HG03064 (cell line): Measurements from ENCODE around the gene FAM81A.

Experiments used
- ATAC-seq: cut with Tn5 transposase; IDR thresholded peaks from one replicate; pipeline ENCODE4 v1.9.1; 2021; ENCODE audit warnings: low read depth; ENCODE audit not compliant: unreplicated experiment

The FAM81A gene

GRCh38 chr15:59536553-59536952 lies 98.6 kb downstream of the FAM81A start:
- no peak for ATAC-seq

DNA sequence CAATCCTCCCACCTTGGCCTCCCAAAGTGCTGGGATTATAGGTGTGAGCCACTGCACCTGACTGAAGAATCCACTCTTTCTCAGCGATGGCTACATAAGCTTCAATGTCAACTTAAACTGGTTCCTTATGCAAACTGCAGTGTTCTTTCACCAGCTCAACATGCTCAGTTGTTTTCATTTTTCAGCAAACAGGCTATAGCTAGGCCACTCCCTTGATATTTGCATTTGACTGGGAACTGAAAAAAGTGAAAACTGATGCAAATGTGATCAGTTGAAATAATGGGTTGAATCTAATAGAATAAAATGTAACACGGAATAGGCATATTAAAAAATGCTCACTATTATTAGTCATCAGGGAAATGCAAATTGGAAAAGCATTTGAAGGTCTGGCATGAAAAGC lies 99.4 kb downstream of the FAM81A start:
- no peak for ATAC-seq

- ATAC-seq: no peak
These were observed 100.5 kb downstream of the FAM81A start for GRCh38 chr15:59538494-59538893.

- no peak for ATAC-seq
These were observed 101.8 kb downstream of the FAM81A start for GRCh38 chr15:59539799-59540198.

GRCh38 chr15:59540654-59541053 lies 102.7 kb downstream of the FAM81A start:
- ATAC-seq: no peak

- no peak for ATAC-seq
These were observed 103.8 kb downstream of the FAM81A start for GRCh38 chr15:59541750-59542149.

- ATAC-seq: no peak
These were observed 105.9 kb downstream of the FAM81A start for GRCh38 chr15:59543721-59544547.

GRCh38 chr15:59545573-59545972 lies 107.6 kb downstream of the FAM81A start:
- no peak for ATAC-seq

- no peak for ATAC-seq
These were observed 110.7 kb downstream of the FAM81A start for GRCh38 chr15:59548501-59549226.

GRCh38 chr15:59549301-59550185 lies 111.6 kb downstream of the FAM81A start:
- no peak for ATAC-seq

DNA sequence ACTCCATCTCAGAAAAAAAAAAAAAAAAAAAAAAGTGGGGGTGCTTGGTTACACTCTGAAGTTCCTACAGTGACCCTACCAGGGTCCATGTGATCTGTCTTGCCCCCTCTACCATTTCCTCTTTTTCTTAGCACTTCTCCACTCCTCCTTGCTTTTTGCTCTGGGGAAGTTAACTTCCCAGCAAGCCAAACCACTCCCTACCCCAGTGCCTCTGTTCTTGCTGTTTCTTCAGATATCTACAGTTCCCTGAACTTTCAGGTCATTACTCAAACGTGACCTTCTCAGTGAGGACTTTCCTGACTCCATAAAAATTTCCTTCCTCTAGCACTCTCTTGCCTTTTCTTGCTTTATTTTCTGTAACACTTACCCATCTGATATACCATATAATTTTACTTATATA lies 112.5 kb downstream of the FAM81A start:
- no peak for ATAC-seq

- no peak for ATAC-seq
These were observed 113.0 kb downstream of the FAM81A start for GRCh38 chr15:59550956-59551355.

DNA sequence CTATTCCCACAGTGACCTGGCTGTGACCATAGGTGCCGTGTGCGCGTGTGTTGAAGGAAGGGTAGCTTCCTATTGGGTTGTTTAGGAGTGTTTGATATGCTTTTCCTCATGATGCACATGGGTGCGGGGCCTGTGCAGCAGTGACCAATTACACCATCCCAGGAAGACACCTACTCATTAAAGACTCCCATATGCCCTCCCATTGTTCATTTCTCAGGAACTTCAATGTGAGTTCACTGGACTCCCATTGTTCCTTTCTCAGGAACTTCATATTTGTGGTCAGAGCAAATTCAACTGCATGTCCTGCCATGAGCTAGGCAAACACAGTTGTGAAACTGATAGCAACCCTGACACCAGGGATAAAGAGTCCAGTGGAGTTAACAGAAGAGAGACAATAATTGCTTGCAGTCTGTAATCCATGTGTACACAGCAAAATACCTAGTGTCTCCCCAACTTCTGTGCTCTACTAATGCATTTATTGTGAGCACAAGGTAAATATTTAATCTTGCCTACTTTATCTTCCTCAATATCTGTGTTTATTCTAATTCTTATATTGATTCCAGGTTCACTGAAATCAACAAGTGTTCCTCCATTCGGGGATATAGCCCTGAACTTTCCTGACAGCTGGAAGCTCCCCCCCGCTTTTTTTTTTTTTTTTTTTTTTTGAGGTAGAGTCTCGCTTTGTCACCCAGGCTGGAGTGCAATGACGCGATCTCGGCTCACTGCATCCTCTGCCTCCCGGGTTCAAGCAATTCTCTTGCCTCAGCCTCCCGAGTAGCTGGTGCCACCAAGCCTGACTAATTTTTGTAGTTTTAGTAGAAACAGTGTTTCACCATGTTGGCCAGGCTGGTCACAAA lies 116.1 kb downstream of the FAM81A start:
- no peak for ATAC-seq

DNA sequence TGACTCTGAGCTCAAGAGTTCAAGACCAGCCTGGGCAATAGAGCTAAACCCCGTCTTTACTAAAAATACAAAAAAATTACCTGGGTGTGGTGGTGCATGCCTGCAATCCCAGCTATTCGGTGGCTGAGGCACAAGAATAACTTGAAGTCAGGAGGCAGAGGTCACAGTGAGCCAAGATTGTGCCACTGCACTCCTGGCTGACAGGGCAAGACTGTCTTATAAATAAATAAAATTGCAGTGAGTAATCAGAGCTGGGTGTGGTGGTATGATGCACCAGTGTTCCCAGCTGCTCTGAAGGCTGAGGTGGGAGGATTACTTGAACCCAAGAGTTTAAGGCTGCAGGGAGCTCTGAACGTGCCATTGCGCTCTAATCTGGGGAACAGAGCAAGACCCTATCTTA lies 117.7 kb downstream of the FAM81A start:
- ATAC-seq: no peak

DNA sequence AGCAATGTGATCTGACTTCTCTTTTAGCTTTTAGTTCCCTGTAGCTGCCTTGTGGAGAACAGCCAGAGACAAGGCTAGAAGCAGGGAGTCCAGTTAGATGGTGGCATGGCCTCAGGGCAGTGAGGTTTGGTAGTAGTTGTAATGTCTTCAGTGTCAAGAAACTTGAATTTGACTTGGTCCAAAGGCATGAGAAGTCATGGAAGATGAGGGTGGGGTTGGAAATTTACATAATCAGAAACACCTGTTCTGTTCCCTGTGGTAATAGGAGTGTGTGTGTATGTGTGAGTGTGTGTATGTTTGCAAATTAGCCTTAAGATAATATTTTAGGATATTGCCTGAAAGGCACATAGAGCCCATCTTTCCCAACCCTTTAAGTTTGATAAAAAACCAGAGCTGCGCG lies 118.4 kb downstream of the FAM81A start:
- no peak for ATAC-seq

- ATAC-seq: no peak
These were observed 119.6 kb downstream of the FAM81A start for GRCh38 chr15:59557581-59557980.

DNA sequence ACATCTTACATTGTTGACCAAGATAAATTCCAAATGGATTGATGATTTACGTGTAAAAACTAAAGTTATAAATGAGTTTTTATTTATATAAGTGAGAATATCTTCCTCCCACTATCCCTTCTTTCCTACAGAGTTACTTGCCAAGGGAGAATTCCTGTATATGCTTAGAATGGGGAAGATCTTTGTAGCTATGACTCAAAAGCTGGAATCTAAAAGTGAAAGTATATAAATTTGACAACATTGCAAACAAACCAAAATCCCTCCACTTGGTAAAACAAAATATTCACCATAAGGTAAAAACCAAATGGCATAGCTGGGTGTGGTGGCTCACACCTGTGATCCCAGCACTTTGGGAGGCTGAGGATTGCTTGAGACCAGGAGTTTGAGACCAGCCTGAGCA lies 120.9 kb downstream of the FAM81A start:
- no peak for ATAC-seq

GRCh38 chr15:59561547-59561946 lies 123.6 kb downstream of the FAM81A start:
- ATAC-seq: no peak

DNA sequence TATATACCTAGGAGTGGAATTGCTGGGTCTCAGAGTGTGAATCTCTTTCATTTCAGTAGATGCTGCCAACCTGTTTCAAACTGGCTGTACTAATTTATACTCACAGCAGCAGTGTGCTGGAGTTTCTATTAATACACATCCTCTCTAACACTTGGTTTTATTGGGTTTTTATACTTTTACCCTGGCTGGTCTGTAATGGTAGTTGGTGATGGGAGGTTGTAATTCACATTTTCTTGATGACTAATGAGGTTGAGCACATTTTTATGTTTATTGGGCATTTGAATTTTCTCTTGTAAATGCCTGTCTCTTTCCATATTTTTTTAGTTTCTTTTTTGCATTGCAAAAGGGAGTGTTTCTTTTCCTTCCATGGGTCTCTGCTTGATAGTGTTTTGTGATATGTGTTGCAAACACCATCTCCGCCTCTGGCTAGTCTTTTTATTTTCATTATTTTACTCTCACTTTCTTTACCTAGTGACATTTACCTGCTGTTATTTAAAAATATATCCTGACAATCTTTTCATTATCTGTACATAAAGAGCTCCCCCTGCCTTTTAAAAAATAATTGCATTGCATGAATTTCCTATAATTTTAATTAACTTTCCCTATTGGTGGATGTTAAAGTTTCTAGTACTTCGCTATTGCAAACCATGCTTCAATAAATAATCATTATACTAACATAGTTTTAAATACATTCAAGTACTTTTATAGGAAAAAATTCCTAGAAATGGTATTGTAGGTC lies 124.6 kb downstream of the FAM81A start:
- ATAC-seq: no peak
